ENCODE measurements around the gene LSP1. TPM values are rescaled to one million over a fixed set of nuclear protein-coding genes. Genes with fewer than 3 reads are reported as not detected.

The LSP1 gene
- total RNA-seq, 4 donors from 2014 or later: 12.3 to 69.6 (median 23.2) TPM

- DNase-seq: no peak
- WGBS, 2 donors (ENCODE audit: low coverage in 1 of 2): 61% methylated on average over 8 of the region's 9 CpGs; no CpG with 5 or more reads in 1 of the 2 donors
Measured at GRCh38 chr11:1888347-1888753, 35.5 kb downstream of the LSP1 start.

GRCh38 chr11:1888811-1889210 lies 35.9 kb downstream of the LSP1 start:
- in situ Hi-C loops (cut with MboI; ENCODE audit: low pct_ligation_motif_present in 1 of 4, low pct_unique_long_range_greater_than_20kb in 1 of 4, low sequenced_read_pairs in 3 of 4) (no loop called here), intact Hi-C loops (cut with DNase I; ENCODE audit: low total_unique reads) (no loop called here)
- H3K9me3 ChIP-seq: no peaks in the 10 kb centered on the region
- TF ChIP-seq CTCF (IDR thresholded peaks at IDR 0.05) (no peak), POLR2AphosphoS5 (IDR thresholded peaks at IDR 0.05) (no peak), EP300 (IDR thresholded peaks at IDR 0.05; ENCODE audit: low read depth) (no peak), POLR2A (IDR thresholded peaks at IDR 0.05) (no peak)
- no peaks in the 10 kb centered on the region for H3K27me3 ChIP-seq
- 75 to 84% methylated on average over 2 to 4 of the region's 6 CpGs for WGBS, 2 donors (ENCODE audit: low coverage in 1 of 2)
- H3K4me1 ChIP-seq: peaks cover 0 to 5% (median 0%) of the 10 kb centered on the region in 4 donors
- no peaks in the 10 kb centered on the region for H3K36me3 ChIP-seq
- no peak overlapping the region for H3K4me3 ChIP-seq
- no peak for DNase-seq
- no peak overlapping the region for H3K27ac ChIP-seq

More at GRCh38 chr11:1888347-1888753, 35.5 kb downstream of the LSP1 start:
- H3K9me3 ChIP-seq: no peaks in the 10 kb centered on the region
- H3K27ac ChIP-seq: no peak overlapping the region
- in situ Hi-C loops (cut with MboI; ENCODE audit: low pct_ligation_motif_present in 1 of 4, low pct_unique_long_range_greater_than_20kb in 1 of 4, low sequenced_read_pairs in 3 of 4): no loop called here
- TF ChIP-seq EP300 (IDR thresholded peaks at IDR 0.05; ENCODE audit: low read depth) (no peak), POLR2AphosphoS5 (IDR thresholded peaks at IDR 0.05) (no peak), POLR2A (IDR thresholded peaks at IDR 0.05) (no peak), CTCF (IDR thresholded peaks at IDR 0.05) (no peak)
- peaks cover 0 to 5% (median 0%) of the 10 kb centered on the region in 4 donors for H3K4me1 ChIP-seq
- intact Hi-C loops (cut with DNase I; ENCODE audit: low total_unique reads): no loop called here
- H3K4me3 ChIP-seq: no peak overlapping the region
- H3K27me3 ChIP-seq: no peaks in the 10 kb centered on the region
- no peaks in the 10 kb centered on the region for H3K36me3 ChIP-seq

- no peaks in the 10 kb centered on the region for H3K27me3 ChIP-seq
Measured at GRCh38 chr11:1889224-1889930, 36.5 kb downstream of the LSP1 start.

More at GRCh38 chr11:1889224-1889930, 36.5 kb downstream of the LSP1 start:
- in situ Hi-C loops (cut with MboI; ENCODE audit: low pct_ligation_motif_present in 1 of 4, low pct_unique_long_range_greater_than_20kb in 1 of 4, low sequenced_read_pairs in 3 of 4): no loop called here
- no peak for TF ChIP-seq EP300 (IDR thresholded peaks at IDR 0.05; ENCODE audit: low read depth)
- no peak for TF ChIP-seq POLR2A (IDR thresholded peaks at IDR 0.05)
- TF ChIP-seq POLR2AphosphoS5 (IDR thresholded peaks at IDR 0.05): no peak
- TF ChIP-seq CTCF (IDR thresholded peaks at IDR 0.05): no peak
- peak; percentile 39 for DNase-seq
- no peak overlapping the region for H3K27ac ChIP-seq
- H3K36me3 ChIP-seq: no peaks in the 10 kb centered on the region
- H3K9me3 ChIP-seq: no peaks in the 10 kb centered on the region
- 85% methylated on average over 13 of the region's 34 CpGs; no CpG with 5 or more reads in 1 of the 2 donors for WGBS, 2 donors (ENCODE audit: low coverage in 1 of 2)
- intact Hi-C loops (cut with DNase I; ENCODE audit: low total_unique reads): no loop called here
- peaks cover 0 to 5% (median 0%) of the 10 kb centered on the region in 4 donors for H3K4me1 ChIP-seq
- H3K4me3 ChIP-seq: no peak overlapping the region

Measured in transverse colon (tissue), 4 donors.